Neural crest cell (in vitro differentiated cells): ENCODE data around the gene ATP6AP1. TPM values are rescaled to one million over a fixed set of nuclear protein-coding genes. Genes with fewer than 3 reads are reported as not detected.

ENCODE experiments used
- DNase-seq: peaks from one replicate; pipeline ENCODE4 v3.0.0; 2021; ENCODE audit warnings: low read depth, mixed read lengths, low spot score
- H3K27ac Mint-ChIP-seq: one replicate; pipeline ENCODE4 v1.8.0; 2021; ENCODE audit warnings: mild to moderate bottlenecking, mixed read lengths; ENCODE audit not compliant: unreplicated experiment
- H3K27me3 Mint-ChIP-seq: 2 replicates; pipeline ENCODE4 v1.8.0; 2021; ENCODE audit warnings: low read depth, mild to moderate bottlenecking, mixed read lengths
- H3K36me3 Mint-ChIP-seq: 2 replicates; pipeline ENCODE4 v1.8.0; 2021; ENCODE audit warnings: low read depth, mild to moderate bottlenecking, mixed read lengths
- H3K4me1 Mint-ChIP-seq: 2 replicates; pipeline ENCODE4 v1.8.0; 2021; ENCODE audit warnings: mixed read lengths
- H3K4me3 Mint-ChIP-seq: one replicate; pipeline ENCODE4 v1.8.0; 2021; ENCODE audit warnings: mild to moderate bottlenecking, mixed read lengths
- H3K9me3 Mint-ChIP-seq: 2 replicates; pipeline ENCODE4 v1.8.0; 2021; ENCODE audit warnings: mixed read lengths
- total RNA-seq: library from RNA; stranded (reverse); gene quantifications from 2 replicates; pipeline ENCODE4 v1.2.1, GENCODE V29; 2021
- TF ChIP-seq, protein P1 (sequence below): fragments of 200-600 bp; sonication (generic); conservative IDR thresholded peaks from 2 replicates; pipeline ENCODE4 v1.5.0; 2021; ENCODE audit warnings: antibody characterized with exemption, mild to moderate bottlenecking

ATP6AP1 gene
- total RNA-seq, 1 donor from 2014 or later = 79.8 TPM

DNA sequence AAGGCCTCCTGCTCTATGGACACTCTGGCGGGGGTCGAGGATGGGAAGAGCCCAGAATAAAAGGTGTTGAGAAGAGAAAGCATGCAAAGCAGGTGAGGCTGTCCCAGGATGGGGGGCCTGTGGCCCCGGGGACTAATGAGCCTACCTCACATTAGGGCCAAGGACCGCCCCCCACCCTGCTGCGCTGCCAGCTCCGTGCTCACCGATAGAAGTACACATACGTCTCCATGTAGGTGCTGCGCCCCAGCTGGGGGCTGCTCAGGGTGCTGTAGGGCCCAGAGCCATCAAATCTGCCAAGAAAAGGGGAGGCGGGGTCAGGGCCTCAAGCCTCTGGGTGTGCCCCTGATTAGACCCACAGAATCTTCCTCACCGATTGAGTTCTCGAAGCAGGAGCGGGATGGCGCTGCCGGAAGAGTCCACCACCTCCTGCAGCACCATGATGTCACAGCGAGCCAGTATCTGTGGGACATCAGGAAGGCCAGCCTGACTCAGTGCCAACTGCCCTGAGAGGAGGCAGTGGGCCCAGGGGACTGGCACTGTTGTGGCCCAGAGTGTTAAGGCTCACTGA, 23.8 kb upstream of the ATP6AP1 start:
- TF ChIP-seq, protein P1, sequence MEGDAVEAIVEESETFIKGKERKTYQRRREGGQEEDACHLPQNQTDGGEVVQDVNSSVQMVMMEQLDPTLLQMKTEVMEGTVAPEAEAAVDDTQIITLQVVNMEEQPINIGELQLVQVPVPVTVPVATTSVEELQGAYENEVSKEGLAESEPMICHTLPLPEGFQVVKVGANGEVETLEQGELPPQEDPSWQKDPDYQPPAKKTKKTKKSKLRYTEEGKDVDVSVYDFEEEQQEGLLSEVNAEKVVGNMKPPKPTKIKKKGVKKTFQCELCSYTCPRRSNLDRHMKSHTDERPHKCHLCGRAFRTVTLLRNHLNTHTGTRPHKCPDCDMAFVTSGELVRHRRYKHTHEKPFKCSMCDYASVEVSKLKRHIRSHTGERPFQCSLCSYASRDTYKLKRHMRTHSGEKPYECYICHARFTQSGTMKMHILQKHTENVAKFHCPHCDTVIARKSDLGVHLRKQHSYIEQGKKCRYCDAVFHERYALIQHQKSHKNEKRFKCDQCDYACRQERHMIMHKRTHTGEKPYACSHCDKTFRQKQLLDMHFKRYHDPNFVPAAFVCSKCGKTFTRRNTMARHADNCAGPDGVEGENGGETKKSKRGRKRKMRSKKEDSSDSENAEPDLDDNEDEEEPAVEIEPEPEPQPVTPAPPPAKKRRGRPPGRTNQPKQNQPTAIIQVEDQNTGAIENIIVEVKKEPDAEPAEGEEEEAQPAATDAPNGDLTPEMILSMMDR = no peak
- no peak overlapping the region for H3K27ac Mint-ChIP-seq
- peaks cover 8% of the 10 kb centered on the region for H3K27me3 Mint-ChIP-seq
- no peak for DNase-seq
- H3K36me3 Mint-ChIP-seq = peaks cover 10% of the 10 kb centered on the region
- H3K4me3 Mint-ChIP-seq = no peak overlapping the region
- H3K9me3 Mint-ChIP-seq = peaks cover 2% of the 10 kb centered on the region
- H3K4me1 Mint-ChIP-seq = peaks cover 10% of the 10 kb centered on the region

GRCh38 chrX:154408659-154409221, 19.7 kb upstream of the ATP6AP1 start:
- no peaks in the 10 kb centered on the region for H3K27me3 Mint-ChIP-seq
- H3K4me1 Mint-ChIP-seq = peaks cover 13% of the 10 kb centered on the region
- no peak overlapping the region for H3K27ac Mint-ChIP-seq

DNA sequence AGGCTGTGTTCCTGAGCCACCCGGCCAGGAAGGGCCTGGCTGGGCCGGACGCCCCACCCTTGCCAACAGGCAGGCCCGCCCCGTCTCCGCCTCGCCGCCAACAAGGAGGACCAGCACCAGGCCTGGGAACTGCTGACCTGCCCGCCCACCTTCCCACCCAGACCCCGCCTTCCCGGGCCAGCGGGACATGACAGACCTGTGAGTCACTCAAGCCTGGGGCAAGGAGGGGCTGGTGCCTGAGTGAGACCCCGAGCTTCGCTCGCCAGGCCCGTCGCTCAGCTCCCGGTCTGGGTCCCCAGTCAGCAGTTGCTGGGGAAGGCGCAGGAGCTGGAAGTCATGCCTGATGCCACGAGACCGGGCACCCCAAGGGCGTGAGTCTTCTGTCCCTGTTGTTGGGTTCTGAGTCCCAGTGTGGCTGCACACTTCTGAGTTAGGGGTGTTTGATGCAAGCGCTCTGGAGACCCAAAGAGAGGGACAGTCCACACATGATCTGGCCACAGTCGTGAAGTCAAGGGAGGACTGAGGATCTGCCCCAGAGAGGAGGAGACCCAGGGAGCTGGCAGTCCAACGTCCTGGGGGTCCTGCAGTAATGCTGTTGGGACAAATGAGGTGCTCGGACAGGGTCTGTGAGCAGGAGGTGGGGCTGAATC, 19.1 kb upstream of the ATP6AP1 start, which contains the start of gene DNASE1L1:
Gene DNASE1L1 (minus strand): TSS at position 33 of the 650 bp plus-strand sequence. CDS start 3,686 bp downstream, outside the sequence.
- peaks cover 6% of the 10 kb centered on the region for H3K36me3 Mint-ChIP-seq
- H3K9me3 Mint-ChIP-seq = no peaks in the 10 kb centered on the region
- peak within 1 kb of the TSS; percentile 75 for H3K4me3 Mint-ChIP-seq
- TF ChIP-seq, protein P1 = no peak
- no peak within 1 kb of the TSS for H3K27ac Mint-ChIP-seq
- peaks cover 13% of the 10 kb centered on the region for H3K4me1 Mint-ChIP-seq
- H3K27me3 Mint-ChIP-seq = no peaks in the 10 kb centered on the region
- DNase-seq = no peak

More at GRCh38 chrX:154408659-154409221, 19.7 kb upstream of the ATP6AP1 start:
- TF ChIP-seq, protein P1 = no peak
- Mint-ChIP-seq H3K9me3 (peaks cover 2% of the 10 kb centered on the region), H3K36me3 (peaks cover 8% of the 10 kb centered on the region), H3K4me3 (peak overlapping the region; percentile 34)
- no peak for DNase-seq

DNA sequence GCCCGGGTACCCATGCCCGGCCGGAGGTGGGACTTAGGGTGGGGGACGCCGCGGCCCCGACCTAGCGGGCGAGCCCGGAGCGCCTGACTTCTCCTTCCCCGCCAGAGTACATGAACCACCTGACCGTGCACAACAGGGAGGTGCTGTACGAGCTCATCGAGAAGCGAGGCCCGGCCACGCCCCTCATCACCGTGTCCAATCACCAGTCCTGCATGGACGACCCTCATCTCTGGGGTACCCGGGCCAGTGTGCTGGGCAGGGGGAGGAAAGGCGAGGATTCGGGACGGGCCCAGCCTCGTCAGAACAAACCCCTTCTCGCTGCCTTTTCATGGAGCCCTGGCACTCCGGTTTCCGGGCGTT, 16.5 kb upstream of the ATP6AP1 start:
- Mint-ChIP-seq H3K9me3 (no peaks in the 10 kb centered on the region), H3K27me3 (no peaks in the 10 kb centered on the region), H3K4me1 (peaks cover 13% of the 10 kb centered on the region), H3K27ac (no peak overlapping the region), H3K36me3 (peaks cover 10% of the 10 kb centered on the region), H3K4me3 (peak overlapping the region; percentile 79)
- peak; percentile 32 for DNase-seq
- TF ChIP-seq, protein P1 = no peak

GRCh38 chrX:154412468-154412867, 16.0 kb upstream of the ATP6AP1 start:
- Mint-ChIP-seq H3K4me3 (peak overlapping the region; percentile 79), H3K36me3 (peaks cover 10% of the 10 kb centered on the region), H3K4me1 (peaks cover 13% of the 10 kb centered on the region), H3K27me3 (no peaks in the 10 kb centered on the region), H3K27ac (no peak overlapping the region), H3K9me3 (no peaks in the 10 kb centered on the region)
- DNase-seq = no peak
- TF ChIP-seq, protein P1 = no peak
